Measurements from ENCODE around the gene BCL7A.
"Not testable (repeated sequence)": the region's sequence is repeated elsewhere in the genome, so short reads cannot be mapped to it uniquely, and the experiment has no call there.

DNA sequence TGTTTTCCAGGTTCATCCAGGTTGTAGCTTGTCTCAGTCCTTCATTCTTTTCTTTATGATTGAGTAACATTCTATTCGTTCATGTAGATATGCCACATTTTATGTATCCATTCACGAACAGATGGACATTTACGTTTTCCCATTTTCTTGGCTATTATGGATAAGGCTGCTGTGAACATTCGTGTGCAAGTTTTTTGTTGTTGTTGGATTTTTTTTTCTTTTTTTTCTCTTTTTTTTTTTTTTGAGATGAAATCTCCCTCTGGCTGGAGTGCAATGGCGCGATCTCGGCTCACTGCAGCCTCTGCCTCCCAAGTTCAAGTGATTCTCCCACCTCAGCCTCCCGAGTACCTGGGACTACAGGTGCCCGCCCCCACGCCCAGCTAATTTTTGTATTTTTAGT is 33.2 kb upstream of the BCL7A start:
- TF ChIP-seq, protein P1, sequence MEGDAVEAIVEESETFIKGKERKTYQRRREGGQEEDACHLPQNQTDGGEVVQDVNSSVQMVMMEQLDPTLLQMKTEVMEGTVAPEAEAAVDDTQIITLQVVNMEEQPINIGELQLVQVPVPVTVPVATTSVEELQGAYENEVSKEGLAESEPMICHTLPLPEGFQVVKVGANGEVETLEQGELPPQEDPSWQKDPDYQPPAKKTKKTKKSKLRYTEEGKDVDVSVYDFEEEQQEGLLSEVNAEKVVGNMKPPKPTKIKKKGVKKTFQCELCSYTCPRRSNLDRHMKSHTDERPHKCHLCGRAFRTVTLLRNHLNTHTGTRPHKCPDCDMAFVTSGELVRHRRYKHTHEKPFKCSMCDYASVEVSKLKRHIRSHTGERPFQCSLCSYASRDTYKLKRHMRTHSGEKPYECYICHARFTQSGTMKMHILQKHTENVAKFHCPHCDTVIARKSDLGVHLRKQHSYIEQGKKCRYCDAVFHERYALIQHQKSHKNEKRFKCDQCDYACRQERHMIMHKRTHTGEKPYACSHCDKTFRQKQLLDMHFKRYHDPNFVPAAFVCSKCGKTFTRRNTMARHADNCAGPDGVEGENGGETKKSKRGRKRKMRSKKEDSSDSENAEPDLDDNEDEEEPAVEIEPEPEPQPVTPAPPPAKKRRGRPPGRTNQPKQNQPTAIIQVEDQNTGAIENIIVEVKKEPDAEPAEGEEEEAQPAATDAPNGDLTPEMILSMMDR (IDR thresholded peaks at IDR 0.05) = not testable (repeated sequence)
- not testable (repeated sequence) for TF ChIP-seq POLR2A (IDR thresholded peaks at IDR 0.05)

Measured in right lobe of liver (tissue), 4 donors.